ENCODE data around the gene LCMT1.

DNA sequence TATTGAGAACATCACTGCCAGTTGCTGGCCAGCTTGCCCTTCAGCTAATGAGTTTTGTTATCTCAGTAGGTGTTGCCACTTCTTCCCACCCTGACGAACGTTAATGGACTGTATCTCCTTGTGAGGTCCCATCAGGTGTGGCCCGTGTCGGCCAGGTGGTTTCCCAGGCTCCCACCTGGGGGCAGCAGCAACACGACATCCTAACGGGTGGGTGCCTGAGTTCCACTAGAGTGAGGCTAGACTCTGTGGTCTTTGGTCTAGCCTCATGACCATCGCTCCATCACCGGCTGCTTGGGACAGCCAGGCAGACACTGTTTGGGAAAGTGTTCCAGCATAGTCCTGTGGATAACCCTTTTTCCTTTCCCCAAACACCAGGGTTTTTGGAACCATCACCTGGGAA, 45.6 kb upstream of the LCMT1 start:
- TF ChIP-seq, protein P1, sequence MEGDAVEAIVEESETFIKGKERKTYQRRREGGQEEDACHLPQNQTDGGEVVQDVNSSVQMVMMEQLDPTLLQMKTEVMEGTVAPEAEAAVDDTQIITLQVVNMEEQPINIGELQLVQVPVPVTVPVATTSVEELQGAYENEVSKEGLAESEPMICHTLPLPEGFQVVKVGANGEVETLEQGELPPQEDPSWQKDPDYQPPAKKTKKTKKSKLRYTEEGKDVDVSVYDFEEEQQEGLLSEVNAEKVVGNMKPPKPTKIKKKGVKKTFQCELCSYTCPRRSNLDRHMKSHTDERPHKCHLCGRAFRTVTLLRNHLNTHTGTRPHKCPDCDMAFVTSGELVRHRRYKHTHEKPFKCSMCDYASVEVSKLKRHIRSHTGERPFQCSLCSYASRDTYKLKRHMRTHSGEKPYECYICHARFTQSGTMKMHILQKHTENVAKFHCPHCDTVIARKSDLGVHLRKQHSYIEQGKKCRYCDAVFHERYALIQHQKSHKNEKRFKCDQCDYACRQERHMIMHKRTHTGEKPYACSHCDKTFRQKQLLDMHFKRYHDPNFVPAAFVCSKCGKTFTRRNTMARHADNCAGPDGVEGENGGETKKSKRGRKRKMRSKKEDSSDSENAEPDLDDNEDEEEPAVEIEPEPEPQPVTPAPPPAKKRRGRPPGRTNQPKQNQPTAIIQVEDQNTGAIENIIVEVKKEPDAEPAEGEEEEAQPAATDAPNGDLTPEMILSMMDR (IDR thresholded peaks at IDR 0.05) = no peak
- no peak for TF ChIP-seq POLR2A (IDR thresholded peaks at IDR 0.05)

Data from thyroid gland (tissue), 4 donors.